CD4-positive, alpha-beta T cell treated with Interleukin-15 for 4 hours (primary cell): Measurements from ENCODE around the gene GRB10.

ENCODE experiments used
- DNase-seq: peaks from one replicate; pipeline ENCODE4 v3.0.0-alpha.2; 2020; ENCODE audit warnings: low spot score

GRB10 gene

DNA sequence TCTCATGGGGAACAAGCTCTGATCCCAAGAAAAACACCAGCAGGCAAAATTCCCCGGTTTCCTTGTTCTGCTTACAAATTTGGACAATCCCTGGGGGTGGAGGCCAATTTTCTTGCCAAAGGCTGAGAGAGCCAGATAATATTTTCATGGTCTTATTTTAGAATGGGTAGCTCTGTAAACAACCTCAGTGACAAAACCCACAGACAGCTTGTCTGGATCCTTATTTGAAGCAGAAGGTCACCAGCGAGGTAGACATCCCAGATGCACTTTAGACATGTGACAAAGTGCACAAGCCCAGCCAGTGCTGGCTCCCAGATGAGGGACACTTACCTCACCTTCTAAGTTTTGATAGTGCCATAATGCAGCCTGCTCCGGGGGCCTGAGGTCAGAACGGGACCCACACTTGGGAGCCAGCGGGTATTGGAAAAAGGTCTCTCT lies 114.9 kb downstream of the GRB10 start:
- DNase-seq, result no peak

DNA sequence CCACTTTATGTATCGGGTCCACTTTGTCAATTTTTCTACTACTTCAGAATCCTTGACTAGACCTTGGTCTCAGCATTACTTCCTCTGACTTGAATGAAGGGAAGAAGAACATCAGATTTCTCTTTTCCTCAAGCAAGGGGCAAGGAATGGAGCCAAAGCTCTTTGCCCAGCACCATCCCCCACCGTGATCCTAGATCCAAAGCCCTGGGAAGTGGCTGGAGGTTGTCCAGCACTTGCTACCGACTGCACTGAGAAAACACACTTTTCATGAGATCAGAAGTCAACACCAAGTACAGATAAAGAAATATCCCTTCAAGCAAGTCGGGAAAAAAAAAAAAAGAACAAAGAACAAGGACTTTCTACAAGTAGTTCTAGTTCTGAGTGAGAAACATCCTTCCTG lies 115.4 kb downstream of the GRB10 start:
- no peak for DNase-seq

DNA sequence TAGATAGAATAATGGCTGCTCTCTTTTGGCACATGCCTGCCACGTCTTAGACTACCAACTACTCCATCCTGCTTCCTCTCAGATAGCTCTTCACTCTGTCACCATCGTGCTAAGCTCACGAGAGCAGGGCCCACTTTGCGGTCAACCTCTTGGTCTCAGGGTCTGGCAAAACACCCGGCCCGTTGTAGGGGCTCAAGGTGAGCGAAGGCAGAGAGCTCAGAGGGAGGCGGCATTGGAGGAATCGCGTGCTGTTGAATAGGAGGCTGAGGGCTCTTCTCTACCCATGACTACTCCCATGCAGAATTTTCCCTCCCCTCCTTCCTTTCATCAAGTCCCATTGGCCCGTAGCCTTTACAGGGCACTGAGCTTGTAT lies 116.6 kb downstream of the GRB10 start:
- DNase-seq, result no peak

DNA sequence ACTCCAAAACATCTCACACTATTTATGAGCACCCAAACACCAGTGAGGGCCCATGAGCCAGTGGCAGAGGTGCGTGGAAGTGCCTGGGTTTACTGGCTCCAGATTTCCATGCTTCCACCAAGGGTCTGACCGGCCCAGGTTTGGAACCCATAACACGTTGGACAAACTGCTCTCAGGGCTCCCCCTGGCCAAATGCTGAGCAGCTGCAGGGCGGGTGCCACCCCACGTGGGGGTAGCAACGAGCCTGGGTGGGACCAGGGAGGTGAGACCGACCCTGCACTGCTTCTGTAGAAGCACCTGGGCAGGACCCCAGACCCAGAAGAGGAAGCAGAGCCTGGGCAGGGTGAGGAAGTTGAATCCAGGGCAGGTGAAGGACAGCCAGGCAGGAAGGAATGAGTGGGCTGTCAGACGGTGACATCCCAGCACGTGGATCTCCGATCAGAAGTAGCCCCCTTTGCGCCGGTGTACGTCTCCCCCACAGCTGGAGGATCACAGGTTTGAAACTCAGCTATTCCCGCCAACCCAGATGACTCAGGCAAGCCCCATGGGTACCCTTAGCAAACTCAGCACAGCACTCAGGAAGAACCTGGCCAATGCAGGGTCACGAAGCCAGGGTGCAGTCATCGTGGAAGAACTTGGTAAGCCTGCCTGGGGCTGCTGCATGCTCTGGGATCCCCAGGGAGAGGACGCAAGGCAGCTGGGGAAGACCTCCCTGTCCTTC lies 117.1 kb downstream of the GRB10 start:
- no peak for DNase-seq

DNA sequence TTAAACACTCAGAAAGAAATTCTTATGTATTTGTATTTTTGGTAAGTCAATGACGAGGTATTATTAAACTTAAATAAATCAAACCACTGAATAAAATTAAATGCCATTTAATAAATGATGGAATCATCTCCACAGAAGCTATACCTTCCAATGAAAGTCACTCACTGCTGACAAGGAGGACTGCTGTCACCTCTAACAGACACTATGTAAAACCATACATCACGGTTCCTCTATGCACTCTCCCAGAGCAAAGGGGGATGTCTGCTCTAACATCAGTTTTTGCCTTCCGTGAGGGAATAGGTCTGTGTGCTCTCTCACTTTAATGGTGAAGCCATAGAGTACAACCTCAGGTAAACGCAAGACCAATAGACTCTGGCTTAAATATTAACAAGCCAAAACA lies 117.8 kb downstream of the GRB10 start:
- DNase-seq, result no peak

DNA sequence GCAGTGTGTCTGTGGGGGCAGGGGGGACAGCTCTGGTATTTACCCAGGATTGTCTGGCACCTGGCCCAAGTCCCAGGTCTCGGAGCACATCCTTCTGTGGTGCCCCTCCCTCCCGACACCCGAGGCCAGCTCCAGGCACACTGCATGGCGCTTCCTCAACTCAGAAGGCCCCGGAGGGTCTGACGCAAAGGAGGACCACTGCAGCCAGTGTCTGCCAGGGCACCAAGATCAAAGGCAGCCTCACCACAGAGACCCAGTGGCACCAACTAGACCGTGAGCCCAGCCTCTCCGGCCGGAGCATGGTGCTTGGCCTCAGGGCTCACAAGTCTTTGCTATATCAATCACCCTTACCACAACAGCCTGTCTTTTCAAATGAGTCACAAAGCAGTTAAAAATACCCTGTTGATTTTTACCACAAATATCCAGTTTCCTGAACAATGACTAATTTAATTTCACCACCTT lies 118.2 kb downstream of the GRB10 start:
- peak; percentile 24 for DNase-seq

DNA sequence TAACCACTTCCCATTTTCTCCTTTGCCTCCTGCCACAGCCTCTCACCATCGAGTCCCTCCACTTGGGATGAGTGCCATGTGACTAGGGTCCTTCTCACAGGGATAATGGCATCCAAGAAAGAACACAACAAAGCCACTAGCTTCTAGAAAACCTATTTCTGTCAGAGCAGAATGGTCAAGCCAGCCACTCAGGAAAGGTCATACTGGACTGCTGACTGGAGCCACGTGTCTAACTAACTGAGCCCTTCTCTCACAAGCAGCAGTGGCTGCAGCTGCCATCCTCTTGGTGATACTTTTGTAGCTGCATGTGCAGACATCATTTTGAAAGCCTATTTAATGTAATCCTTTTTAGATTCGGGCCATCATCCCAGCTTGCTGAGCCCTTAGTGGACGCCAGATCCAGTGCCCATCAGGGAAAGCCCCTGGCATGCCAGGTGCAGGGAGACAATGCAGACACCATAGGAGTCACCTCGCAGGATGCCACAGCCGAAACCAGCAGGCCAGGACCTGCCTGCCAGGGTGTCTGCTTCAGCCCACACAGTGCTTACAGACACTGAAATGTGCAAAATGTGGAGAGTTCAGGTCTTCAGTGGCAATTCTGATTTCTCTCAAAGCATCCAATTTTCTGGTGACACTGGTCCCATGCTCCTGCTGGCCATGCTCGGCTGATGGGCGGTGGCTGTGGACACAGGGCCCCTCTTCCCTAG lies 119.1 kb downstream of the GRB10 start:
- DNase-seq, result no peak

DNA sequence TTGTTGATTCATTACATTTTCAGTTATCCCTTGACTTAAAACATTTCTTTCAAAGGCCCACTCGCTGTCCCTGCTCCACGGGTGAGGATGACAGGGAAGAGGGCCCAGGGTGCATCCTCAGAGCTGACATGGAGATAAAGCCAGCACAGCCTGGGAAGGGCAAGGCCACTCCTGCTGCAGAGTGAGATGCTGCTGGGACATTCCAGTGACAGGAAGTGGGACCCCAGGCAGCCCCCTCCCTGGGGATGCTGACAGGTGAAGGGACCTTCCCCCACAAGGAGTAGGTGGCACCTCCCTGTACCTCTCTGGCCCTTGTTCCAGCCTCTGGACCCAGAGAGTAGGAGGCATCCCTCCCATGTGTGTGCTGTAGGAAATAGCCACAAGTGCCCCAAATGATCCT lies 119.7 kb downstream of the GRB10 start:
- DNase-seq, result no peak

DNA sequence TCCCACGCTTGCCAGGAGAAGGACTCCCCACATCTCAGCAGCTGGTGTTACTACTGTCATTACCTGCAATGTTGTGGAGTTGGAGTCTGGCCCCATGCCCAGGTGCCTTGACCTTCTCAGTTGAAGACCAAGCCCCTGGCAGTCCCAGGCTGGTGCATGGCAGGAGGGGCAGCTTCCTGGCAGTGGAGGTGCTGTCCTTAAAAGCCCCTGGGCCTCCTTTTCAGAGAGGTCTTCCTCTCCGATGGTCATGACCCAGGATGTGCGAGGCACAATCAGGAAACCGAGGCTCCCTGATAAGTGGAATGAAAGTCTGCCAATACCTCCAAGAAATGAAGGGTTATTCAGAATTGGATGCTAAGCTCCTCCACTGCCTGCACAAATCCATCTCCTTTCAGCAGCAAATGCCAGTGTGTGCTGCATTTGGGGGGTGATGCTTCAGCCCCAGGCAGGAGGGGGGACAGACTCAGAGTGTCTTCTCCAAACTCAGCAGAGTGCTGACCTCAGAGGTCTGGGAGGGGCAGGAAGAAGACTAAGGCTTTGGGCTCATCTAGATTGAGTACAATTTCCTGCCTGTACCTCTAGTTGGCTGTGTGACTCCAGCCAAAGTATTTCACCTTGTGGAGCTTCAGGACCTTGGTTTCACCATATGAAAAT lies 120.5 kb downstream of the GRB10 start:
- peak; percentile 38 for DNase-seq

DNA sequence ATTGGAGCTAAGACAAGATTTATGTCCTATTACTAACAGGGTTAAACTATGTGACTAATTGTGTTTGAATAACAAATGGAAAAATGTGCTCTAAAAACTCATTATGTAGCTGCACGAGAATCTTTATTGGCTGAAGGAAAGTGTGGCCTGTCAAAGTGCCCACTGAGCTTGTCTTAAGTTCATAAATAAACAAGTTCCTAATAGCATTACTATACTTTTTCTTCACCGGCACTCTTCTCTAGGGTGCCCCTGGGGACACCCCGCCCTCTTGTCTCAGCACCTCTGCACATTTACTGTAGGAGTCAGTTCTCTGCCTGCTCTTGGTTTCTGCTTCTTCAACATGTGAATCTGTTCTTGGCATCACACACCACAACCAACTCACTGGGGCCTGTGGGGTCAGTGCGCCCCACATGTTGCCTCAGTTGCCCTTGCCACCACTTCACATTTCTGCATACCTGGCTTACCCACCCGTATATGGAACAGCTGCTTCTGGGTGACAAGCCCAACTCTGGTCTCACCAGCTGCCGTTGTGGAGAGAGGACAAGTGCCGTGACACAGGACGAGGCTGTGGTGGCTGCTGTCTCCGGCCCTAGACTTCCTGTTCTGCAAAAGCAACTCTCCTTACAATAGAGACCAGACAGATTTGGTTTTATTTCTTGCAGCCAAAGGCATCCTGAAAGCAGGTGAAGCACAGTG lies 121.2 kb downstream of the GRB10 start:
- DNase-seq, result no peak

DNA sequence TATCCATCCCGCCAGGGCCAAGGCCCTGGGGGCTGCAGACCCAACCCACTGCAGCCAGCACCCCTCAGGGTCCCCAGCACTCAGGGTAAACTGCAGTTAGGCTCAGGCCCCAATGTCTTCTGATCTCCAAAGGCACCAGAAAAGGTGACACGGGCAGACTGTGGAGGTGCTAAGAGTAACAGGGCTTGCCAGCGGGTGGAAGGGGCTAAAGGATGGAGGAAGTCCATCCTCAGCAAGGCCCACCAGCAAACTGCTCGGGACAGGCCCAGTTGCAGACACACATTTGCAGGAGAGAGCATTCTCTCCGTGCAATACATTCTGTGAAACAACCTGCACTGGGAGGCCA lies 121.9 kb downstream of the GRB10 start:
- DNase-seq, result no peak

DNA sequence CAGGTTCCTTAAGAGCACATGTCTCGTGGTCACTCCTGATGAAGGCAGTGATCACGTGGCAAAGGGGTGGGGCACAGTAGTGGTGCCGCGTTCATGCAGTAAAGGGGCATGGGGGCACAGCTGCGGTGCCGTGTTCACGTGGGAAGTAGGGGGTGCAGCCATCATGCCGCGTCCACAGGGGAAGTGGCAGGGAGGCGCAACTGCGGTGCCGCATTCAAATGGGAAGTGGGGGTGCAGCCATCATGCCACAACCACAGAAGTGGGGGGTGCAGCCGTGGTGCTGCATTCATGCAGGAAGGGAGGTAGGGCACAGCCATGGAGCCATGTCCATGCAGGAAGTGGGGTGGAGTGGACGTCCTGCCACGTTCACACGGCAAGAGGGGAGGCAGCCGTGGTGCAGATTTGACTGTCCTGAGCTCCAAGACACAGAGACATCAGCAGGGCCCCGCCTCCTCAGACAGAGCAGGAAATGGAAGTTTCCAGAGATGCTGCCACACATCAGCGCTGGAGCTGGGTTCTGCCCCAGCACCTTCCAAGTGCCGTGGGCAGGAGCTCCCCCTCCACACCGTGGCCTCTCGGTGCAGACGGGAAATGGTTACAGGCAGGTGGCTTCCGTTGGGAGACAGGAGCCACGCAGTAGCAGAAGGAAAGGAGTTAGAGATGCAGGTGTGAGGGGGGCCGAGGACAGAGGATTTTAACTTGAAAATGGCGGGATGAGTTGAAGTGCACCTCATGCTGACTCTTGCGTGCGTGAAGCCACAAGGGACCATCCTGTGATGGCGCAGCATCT lies 122.5 kb downstream of the GRB10 start:
- peak; percentile 35 for DNase-seq

DNA sequence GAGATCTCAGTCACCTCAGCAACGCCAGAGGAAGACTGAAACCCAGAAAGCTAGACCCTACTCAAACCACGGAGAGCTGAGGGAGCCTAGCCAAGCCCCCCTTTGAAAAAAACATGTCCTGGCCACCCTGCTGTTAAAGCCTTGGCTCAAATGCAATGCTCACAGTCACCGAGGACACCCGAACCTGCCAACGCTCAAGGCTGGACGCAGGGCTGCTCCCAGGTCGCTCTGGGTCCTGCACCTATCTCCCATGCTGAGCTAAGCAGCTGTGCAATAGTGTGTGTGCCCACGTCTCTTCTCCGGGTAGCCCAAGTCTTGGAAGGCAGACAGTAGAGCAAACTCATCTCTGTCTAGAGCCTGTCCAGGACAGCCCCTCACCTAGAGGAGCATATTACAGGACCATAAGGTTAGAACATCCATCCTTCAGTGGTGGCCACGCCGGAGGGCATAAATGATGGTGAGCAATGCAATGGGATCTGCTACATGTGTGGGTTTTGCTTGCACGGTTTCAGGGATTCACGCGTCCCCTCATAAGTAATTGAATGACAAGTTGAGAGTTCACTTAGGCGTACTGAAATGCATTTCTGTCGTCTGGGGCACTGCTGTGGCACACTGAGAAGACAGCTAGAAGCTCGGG lies 123.2 kb downstream of the GRB10 start:
- no peak for DNase-seq

DNA sequence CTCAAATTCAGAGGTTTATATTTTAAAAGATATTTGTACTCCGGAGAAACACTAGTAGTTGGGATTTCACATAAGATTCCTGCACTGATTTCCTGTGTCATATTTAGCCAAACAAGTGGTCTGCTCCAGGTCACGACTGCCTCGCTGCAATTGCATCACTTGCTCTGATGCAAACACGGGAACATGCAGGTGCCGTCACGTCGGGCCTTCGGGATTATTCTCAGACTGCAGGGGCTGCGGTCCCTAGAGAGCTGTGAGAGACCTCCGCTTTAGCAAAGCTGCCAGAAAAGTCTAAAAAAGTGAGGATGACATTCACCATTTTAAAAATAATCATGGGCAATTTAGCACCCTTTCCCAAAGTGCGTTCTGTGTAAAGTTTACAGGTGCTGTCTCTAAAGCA lies 124.0 kb downstream of the GRB10 start:
- no peak for DNase-seq

DNA sequence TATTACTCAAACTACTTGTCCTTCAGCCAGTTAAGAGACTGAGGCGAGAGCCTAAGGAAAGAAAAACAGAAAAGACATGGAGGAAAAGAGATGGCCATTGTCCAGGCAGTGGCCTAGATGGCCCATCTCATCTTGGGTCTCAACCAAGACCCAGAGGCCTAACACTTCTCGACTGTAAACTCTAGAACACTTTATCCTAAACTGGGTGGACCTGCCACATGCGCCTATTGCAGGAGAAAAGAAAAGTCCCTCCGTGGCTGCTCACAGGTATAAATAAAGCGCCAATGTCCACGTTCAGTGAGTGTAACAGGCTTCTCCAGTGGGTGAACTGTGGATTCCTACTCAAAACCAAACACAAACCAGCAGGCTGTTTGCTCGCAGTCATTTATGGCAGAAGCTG lies 124.8 kb downstream of the GRB10 start:
- no peak for DNase-seq

DNA sequence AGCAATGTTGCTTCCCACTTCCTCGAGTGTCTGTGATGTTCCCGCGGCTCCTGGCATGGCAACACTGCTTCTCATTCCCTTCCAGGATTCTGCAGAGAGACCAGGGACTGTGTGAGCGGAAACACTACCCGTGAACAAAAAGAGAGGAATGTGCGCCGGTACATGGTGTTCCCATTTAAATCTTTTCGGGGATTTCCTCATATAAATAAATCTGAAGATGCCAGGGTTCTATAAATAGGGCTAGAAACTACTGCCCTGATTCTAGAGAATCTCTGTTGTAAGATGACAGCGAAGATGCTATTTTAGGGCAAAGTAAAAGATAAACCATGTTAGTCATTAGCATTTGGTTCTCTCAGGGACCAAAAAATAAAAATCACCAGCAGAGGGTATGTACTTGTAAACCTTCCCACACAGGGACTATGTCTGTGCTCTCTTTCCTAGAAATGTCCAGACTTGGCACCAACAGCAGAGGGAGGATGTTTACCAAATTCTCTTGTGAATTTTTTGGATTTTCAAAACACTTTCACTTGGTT lies 125.3 kb downstream of the GRB10 start:
- no peak for DNase-seq

DNA sequence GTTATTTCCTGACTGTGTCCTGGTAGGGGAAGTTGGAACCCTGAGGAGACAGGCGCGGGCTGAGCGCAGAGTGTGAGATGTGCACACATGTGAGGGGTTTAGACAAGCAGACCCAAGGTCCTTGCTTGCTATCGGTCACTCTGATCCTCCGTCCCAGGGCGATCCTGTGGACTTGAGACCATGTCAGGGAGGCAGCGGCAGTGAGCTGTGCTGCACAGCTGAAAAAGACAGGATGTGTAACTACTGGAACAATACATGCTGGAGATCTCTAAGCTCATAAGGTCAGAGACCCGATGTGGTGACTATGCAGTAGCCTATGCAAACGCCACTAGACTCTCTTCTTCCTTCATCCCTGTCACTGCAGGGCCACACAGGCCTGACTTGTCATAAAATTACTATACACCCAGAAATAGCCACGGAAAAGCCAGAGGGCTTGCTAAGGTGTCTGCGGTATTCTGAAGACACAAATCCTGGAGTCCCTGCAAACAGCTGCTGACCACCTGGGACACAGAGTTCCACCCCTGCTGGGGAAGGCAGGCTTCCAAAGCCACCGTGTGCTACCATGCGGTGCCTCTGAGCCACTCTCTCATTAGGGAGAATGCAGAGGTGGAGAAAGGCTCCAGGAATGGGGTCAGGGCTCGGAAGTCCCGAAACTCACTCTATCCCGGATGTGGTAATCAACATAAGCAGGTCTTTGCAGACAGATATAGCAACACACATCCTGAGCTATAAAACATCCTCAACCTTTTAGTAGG lies 126.4 kb downstream of the GRB10 start:
- DNase-seq, result no peak

DNA sequence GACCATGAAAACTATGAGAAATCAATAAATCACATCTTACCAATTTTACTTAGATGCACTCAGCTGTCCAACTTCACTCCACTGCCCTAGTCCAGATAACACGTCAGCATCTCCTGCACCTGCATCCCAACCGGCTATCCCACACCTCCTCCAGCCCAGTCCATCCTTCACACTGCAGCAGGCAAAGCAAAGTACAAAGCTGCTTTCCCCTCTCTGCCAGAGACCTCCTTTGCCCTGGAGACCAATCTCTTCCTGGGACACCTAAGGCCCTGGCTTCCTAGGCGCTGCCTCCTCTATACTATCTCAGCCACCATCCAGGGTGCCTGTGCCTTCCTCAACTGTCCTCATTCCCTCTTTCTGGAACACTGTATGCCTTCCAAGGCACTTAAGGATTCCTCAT lies 127.2 kb downstream of the GRB10 start:
- DNase-seq, result no peak

DNA sequence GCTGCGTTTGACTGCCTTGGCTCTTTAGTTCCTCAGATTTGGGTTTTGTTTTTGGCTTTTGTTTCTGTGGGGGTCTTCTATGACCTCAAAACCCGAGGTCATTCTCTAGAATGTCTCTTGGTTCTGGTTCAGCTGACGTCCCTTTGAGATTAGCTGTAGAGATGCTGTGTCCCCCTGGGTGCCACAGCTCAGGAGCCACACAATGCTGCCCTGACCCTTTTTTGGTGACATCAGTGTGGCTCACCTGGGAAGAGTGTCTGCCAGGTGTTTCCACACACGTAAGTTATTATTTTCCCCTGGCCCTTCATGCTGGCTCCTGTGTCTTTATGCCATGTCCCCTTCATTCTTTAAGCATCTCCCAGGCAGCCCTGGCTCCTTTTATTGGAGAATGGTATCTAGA lies 127.7 kb downstream of the GRB10 start:
- DNase-seq, result no peak

DNA sequence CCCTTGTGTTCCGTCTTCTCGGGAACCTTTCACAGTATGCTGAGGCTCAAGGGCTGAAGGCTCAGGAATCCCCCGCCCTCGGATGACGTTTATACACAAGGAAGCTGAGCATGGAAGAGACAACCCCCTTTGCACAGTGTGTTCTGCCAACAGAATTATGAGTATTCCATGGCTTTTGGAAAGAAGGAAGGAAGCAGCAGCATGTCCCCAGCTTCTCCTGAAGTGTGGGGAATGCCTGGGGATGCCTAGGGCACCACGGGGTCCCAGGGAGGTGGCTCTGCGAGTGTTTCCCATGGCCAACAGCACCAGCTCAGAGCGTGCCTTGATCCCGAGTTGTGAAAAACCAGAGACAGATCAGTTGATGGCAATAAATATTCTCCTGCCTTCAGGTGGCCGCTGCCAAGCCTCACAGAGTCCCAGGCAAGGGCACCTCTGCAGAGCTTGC lies 128.7 kb downstream of the GRB10 start:
- DNase-seq, result no peak
